ENCODE data around the gene SHB.

SHB gene

DNA sequence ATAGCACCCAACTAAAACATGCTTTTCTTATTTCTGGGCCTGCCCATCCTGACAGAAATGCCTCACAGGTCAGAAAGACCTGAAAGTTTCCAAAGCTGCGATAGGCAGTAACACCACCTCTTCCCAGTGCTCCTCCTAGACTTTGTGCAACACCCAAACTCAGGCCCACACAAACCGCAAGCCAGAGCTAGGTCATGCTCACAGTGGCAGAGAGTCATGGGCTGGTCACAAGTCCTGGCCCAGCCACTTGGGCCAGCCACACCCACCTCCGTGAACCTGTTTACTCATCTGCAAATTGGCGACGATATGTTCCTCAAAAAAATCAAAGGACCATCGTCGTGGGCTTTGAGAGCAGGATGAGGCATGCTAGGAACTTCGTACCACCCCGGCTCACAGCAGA lies 121.0 kb downstream of the SHB start:
- Histone ChIP-seq H3K4me3 (ENCODE audit: low read depth, low read length) (no peak overlapping the region), H3K9me3 (ENCODE audit: insufficient read depth, low read depth, low read length) (peaks cover 4% of the 10 kb centered on the region), H3K4me1 (ENCODE audit: control insufficient read depth in 1 of 2, insufficient read depth in 2 of 2, low read length in 2 of 2) (peaks cover 40 to 54% of the 10 kb centered on the region in 2 experiments), H4K8ac (ENCODE audit: low read depth, low read length) (no peak overlapping the region), H2AFZ (ENCODE audit: insufficient read depth, low read length, poor library complexity) (no peak overlapping the region), H3K18ac (ENCODE audit: low read length) (peak overlapping the region; percentile 22), H4K12ac (ENCODE audit: low read depth, low read length) (no peak overlapping the region), H3K23ac (ENCODE audit: low read length) (no peak overlapping the region), H3K27me3 (ENCODE audit: insufficient read depth, low read length) (no peaks in the 10 kb centered on the region), H3K14ac (ENCODE audit: low read length) (no peak overlapping the region), H2BK12ac (ENCODE audit: low read length) (no peak overlapping the region), H2AK5ac (ENCODE audit: low read length) (no peak overlapping the region), H3K79me1 (ENCODE audit: low read length) (peaks cover 32% of the 10 kb centered on the region), H4K91ac (ENCODE audit: low read depth, low read length) (no peak overlapping the region), H3K9ac (ENCODE audit: low read length) (no peak overlapping the region), H3K79me2 (ENCODE audit: control insufficient read depth, insufficient read depth, low read length, poor library complexity) (peaks cover 8% of the 10 kb centered on the region), H2BK5ac (ENCODE audit: low read depth, low read length, poor library complexity) (no peak overlapping the region), H3K4ac (ENCODE audit: low read depth, low read length) (no peak overlapping the region), H2BK120ac (ENCODE audit: insufficient read depth, low read length, poor library complexity) (no peak overlapping the region), H3K27ac (ENCODE audit: low read depth, low read length) (no peak overlapping the region), H3K4me2 (ENCODE audit: low read length) (no peak overlapping the region), H3K36me3 (ENCODE audit: control insufficient read depth in 1 of 2, insufficient read depth in 2 of 2, low read length in 2 of 2) (peaks cover 57 to 74% of the 10 kb centered on the region in 2 experiments)
- no CpG with 5 or more reads among the region's 9 CpGs for WGBS (ENCODE audit: extremely low coverage, insufficient coverage, insufficient read length)
- no peak for DNase-seq

DNA sequence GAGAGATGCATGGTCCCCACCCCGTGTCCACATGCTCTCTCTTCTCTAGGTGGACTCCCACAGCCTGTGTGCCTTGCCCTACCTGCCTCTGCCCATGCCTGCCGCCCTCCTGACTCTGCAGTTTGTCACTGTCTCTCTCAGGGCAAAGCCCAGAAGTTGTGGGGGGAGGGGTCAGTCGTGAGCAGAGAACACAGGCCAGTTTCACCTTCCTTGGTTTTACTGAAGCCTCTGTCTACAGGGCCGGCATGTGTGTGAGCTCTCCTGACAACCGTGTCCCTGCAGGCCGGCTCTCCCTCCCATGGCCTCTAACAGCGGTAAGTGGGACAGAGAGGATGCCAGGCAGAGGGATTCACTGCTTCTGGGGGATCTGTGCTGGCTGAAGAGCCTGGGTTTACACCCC lies 121.6 kb downstream of the SHB start:
- Histone ChIP-seq H3K14ac (ENCODE audit: low read length) (no peak overlapping the region), H2AK5ac (ENCODE audit: low read length) (no peak overlapping the region), H2BK120ac (ENCODE audit: insufficient read depth, low read length, poor library complexity) (no peak overlapping the region), H3K4ac (ENCODE audit: low read depth, low read length) (no peak overlapping the region), H2BK5ac (ENCODE audit: low read depth, low read length, poor library complexity) (no peak overlapping the region), H3K9me3 (ENCODE audit: insufficient read depth, low read depth, low read length) (peaks cover 4% of the 10 kb centered on the region), H3K79me1 (ENCODE audit: low read length) (peaks cover 37% of the 10 kb centered on the region), H4K8ac (ENCODE audit: low read depth, low read length) (no peak overlapping the region), H3K4me3 (ENCODE audit: low read depth, low read length) (no peak overlapping the region), H3K18ac (ENCODE audit: low read length) (peak overlapping the region; percentile 58), H3K27me3 (ENCODE audit: insufficient read depth, low read length) (no peaks in the 10 kb centered on the region), H3K4me2 (ENCODE audit: low read length) (no peak overlapping the region), H2BK12ac (ENCODE audit: low read length) (no peak overlapping the region), H3K27ac (ENCODE audit: low read depth, low read length) (no peak overlapping the region), H3K79me2 (ENCODE audit: control insufficient read depth, insufficient read depth, low read length, poor library complexity) (peaks cover 8% of the 10 kb centered on the region), H3K36me3 (ENCODE audit: control insufficient read depth in 1 of 2, insufficient read depth in 2 of 2, low read length in 2 of 2) (peaks cover 53 to 69% of the 10 kb centered on the region in 2 experiments), H3K9ac (ENCODE audit: low read length) (no peak overlapping the region), H2AFZ (ENCODE audit: insufficient read depth, low read length, poor library complexity) (no peak overlapping the region), H4K91ac (ENCODE audit: low read depth, low read length) (peak overlapping the region; percentile 11), H4K12ac (ENCODE audit: low read depth, low read length) (no peak overlapping the region), H3K23ac (ENCODE audit: low read length) (no peak overlapping the region), H3K4me1 (ENCODE audit: control insufficient read depth in 1 of 2, insufficient read depth in 2 of 2, low read length in 2 of 2) (peaks cover 45 to 59% of the 10 kb centered on the region in 2 experiments)
- WGBS (ENCODE audit: extremely low coverage, insufficient coverage, insufficient read length): no CpG with 5 or more reads among the region's 7 CpGs
- no peak for DNase-seq

DNA sequence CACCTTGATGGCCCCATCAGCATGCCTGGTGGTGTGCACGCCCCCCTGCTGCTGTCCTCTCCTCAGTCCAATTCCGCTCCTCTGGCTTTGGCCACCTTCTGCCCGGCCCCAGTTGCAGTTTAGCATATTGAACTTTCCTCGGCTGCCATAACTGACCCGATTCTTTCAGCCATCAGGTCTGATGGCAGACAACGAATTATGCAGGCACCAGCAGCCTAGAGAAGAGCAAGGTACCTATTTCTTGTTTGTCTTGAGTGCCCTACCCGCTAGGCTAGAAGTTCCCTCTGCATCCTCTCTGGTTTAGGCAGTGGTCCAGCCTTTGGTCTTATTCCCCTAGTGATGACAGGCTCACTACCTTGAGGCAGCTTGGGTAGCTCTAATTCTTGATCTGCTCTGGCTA lies 122.1 kb downstream of the SHB start:
- no peak overlapping the region for H2AK5ac ChIP-seq (ENCODE audit: low read length)
- peaks cover 42% of the 10 kb centered on the region for H3K79me1 ChIP-seq (ENCODE audit: low read length)
- peak overlapping the region; percentile 10 for H3K18ac ChIP-seq (ENCODE audit: low read length)
- peak overlapping the region; percentile 2 for H4K91ac ChIP-seq (ENCODE audit: low read depth, low read length)
- H2BK5ac ChIP-seq (ENCODE audit: low read depth, low read length, poor library complexity): no peak overlapping the region
- no peak overlapping the region for H3K4ac ChIP-seq (ENCODE audit: low read depth, low read length)
- H2BK12ac ChIP-seq (ENCODE audit: low read length): peak overlapping the region; percentile 19
- H3K9me3 ChIP-seq (ENCODE audit: insufficient read depth, low read depth, low read length): peaks cover 4% of the 10 kb centered on the region
- no peak overlapping the region for H2BK120ac ChIP-seq (ENCODE audit: insufficient read depth, low read length, poor library complexity)
- H2AFZ ChIP-seq (ENCODE audit: insufficient read depth, low read length, poor library complexity): no peak overlapping the region
- no peak overlapping the region for H3K14ac ChIP-seq (ENCODE audit: low read length)
- H4K12ac ChIP-seq (ENCODE audit: low read depth, low read length): no peak overlapping the region
- no peak overlapping the region for H3K4me3 ChIP-seq (ENCODE audit: low read depth, low read length)
- no CpG with 5 or more reads among the region's 7 CpGs for WGBS (ENCODE audit: extremely low coverage, insufficient coverage, insufficient read length)
- no peak overlapping the region for H3K4me2 ChIP-seq (ENCODE audit: low read length)
- no peak overlapping the region for H3K9ac ChIP-seq (ENCODE audit: low read length)
- H3K27ac ChIP-seq (ENCODE audit: low read depth, low read length): no peak overlapping the region
- peaks cover 49 to 69% of the 10 kb centered on the region in 2 experiments for H3K36me3 ChIP-seq (ENCODE audit: control insufficient read depth in 1 of 2, insufficient read depth in 2 of 2, low read length in 2 of 2)
- peaks cover 48 to 62% of the 10 kb centered on the region in 2 experiments for H3K4me1 ChIP-seq (ENCODE audit: control insufficient read depth in 1 of 2, insufficient read depth in 2 of 2, low read length in 2 of 2)
- H4K8ac ChIP-seq (ENCODE audit: low read depth, low read length): no peak overlapping the region
- no peaks in the 10 kb centered on the region for H3K27me3 ChIP-seq (ENCODE audit: insufficient read depth, low read length)
- no peak overlapping the region for H3K23ac ChIP-seq (ENCODE audit: low read length)
- peaks cover 10% of the 10 kb centered on the region for H3K79me2 ChIP-seq (ENCODE audit: control insufficient read depth, insufficient read depth, low read length, poor library complexity)
- peak; percentile 61 to 79 for DNase-seq

DNA sequence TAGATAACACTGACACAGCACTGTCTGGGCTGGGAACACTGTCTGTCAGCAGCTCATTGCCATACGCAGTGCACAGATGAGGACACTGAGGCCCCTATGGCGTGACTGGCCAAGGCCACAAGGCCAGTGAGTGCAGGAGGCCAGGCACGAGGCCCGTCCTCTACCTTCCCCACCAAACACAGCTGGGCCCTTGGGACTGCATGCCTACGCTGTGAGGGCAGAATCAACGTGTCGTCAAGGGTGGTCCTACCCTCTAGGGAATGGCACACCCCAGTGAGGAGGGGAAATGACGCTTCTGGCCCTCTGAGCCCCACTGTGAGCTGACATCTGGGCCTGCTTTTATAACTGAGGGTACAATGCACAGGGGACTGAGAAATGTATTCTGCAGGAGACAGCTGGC lies 123.0 kb downstream of the SHB start:
- Histone ChIP-seq H3K4me1 (ENCODE audit: control insufficient read depth in 1 of 2, insufficient read depth in 2 of 2, low read length in 2 of 2) (peaks cover 51 to 67% of the 10 kb centered on the region in 2 experiments), H3K14ac (ENCODE audit: low read length) (peak overlapping the region; percentile 21), H3K36me3 (ENCODE audit: control insufficient read depth in 1 of 2, insufficient read depth in 2 of 2, low read length in 2 of 2) (peaks cover 49 to 68% of the 10 kb centered on the region in 2 experiments), H3K23ac (ENCODE audit: low read length) (no peak overlapping the region), H3K9ac (ENCODE audit: low read length) (no peak overlapping the region), H3K27ac (ENCODE audit: low read depth, low read length) (peak overlapping the region; percentile 95), H3K79me1 (ENCODE audit: low read length) (peaks cover 45% of the 10 kb centered on the region), H2BK12ac (ENCODE audit: low read length) (peak overlapping the region; percentile 19), H3K4ac (ENCODE audit: low read depth, low read length) (no peak overlapping the region), H2BK5ac (ENCODE audit: low read depth, low read length, poor library complexity) (peak overlapping the region; percentile 4), H4K12ac (ENCODE audit: low read depth, low read length) (no peak overlapping the region), H2BK120ac (ENCODE audit: insufficient read depth, low read length, poor library complexity) (peak overlapping the region; percentile 74), H4K8ac (ENCODE audit: low read depth, low read length) (peak overlapping the region; percentile 8), H3K4me3 (ENCODE audit: low read depth, low read length) (peak overlapping the region; percentile 21), H3K18ac (ENCODE audit: low read length) (peak overlapping the region; percentile 4), H4K91ac (ENCODE audit: low read depth, low read length) (peak overlapping the region; percentile 27), H2AK5ac (ENCODE audit: low read length) (peak overlapping the region; percentile 14), H3K79me2 (ENCODE audit: control insufficient read depth, insufficient read depth, low read length, poor library complexity) (peaks cover 11% of the 10 kb centered on the region), H3K27me3 (ENCODE audit: insufficient read depth, low read length) (no peaks in the 10 kb centered on the region), H3K4me2 (ENCODE audit: low read length) (no peak overlapping the region), H2AFZ (ENCODE audit: insufficient read depth, low read length, poor library complexity) (no peak overlapping the region), H3K9me3 (ENCODE audit: insufficient read depth, low read depth, low read length) (peaks cover 4% of the 10 kb centered on the region)
- WGBS (ENCODE audit: extremely low coverage, insufficient coverage, insufficient read length): no CpG with 5 or more reads among the region's 8 CpGs
- no peak for DNase-seq
